Transverse colon (tissue), 3 donors: ENCODE results near the gene IGFBP7.

ENCODE experiments used
- CTCF ChIP-seq, 5 experiments: fragments of 200-600 bp in 3 of 5; fragments of 450-650 bp in 2 of 5; sonication (generic) in 3 of 5; IDR thresholded peaks; 1 replicate in 2 of 5; 2 replicates in 3 of 5; pipeline ENCODE4 v1.5.1; 2016 to 2017; ENCODE audit warnings: antibody characterized with exemption in 5 of 5, inconsistent platforms in 3 of 5, mild to moderate bottlenecking in 2 of 5, moderate library complexity in 1 of 5
- EP300 ChIP-seq: sonication (generic); formaldehyde crosslinking; IDR thresholded peaks from one replicate; pipeline ENCODE4 v1.6.1; 2017; ENCODE audit warnings: antibody characterized with exemption, low read depth
- POLR2A ChIP-seq: fragments of 450-650 bp; IDR thresholded peaks from one replicate; pipeline ENCODE4 v1.6.1; 2016; ENCODE audit warnings: antibody characterized with exemption, mild to moderate bottlenecking, moderate library complexity

GRCh38 chr4:57139783-57140182 is 29.6 kb upstream of the IGFBP7 start:
- TF ChIP-seq EP300 (no peak), POLR2A (no peak), CTCF (IDR thresholded peaks at IDR 0.05) (no peak)
